ENCODE results near the gene HAAO.
A peak's percentile ranks its signal among the peaks of the same experiment; 100 is the strongest.

HAAO gene

GRCh38 chr2:42794271-42795046 lies 2.1 kb upstream of the HAAO start:
- H3K36me3 ChIP-seq (replicated peaks) = no peaks in the 10 kb centered on the region; the same call in 1 of the 2 replicates
- in situ Hi-C loops (cut with MboI; ENCODE audit: low sequenced_read_pairs) = no loop called here
- peak; percentile 79 to 82 for DNase-seq (ENCODE audit: low spot score in 2 of 2)
- H3K9me3 ChIP-seq = no peaks in the 10 kb centered on the region
- peaks cover 21% of the 10 kb centered on the region for H3K4me1 ChIP-seq
- H3K27me3 ChIP-seq (ENCODE audit: low read depth) = no peaks in the 10 kb centered on the region
- peak overlapping the region; percentile 58 for H3K4me3 ChIP-seq

DNA sequence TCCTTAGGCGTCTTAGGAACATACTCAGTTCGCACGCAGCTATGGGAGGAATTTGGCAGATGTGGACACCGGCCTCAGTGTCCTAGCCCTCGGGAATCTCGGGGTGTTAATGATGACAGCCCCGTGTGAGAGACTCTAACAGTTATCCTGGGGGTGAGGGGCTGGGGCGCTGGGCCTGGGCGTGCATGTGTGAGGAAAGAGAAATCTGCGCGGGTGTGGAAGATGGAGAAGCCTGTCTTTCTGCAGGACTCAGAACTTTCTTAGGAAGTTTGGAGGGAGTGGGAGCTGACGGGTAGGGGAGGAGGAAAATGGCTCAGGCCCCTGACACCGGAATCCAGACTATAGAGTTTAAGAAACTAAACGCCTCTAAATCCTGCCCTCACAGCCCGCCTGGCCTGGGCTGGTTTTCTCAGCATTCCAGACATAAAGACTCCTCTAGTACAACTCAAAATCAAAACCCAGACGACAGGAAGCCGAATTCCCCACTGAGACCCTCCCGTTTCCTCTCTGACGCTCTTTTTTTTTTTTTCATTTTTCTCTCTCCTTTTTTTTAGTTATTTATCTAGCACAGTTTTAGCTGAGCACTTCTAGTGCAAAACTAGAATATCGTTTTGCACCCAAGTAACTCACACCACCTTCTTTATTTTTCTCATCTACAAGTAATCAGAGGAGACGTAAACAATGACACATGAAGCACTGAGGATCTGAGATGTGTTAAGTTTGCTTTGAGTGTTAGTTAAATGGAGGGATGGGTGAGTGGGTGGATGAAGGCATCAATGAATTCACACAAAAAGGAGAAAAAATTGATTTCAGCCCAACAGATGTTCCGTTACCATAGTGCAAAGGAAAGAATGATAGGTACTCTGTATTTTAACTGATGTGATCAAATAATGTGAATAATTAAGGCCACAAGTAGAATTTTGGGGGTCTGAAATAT lies 1.2 kb upstream of the HAAO start:
- in situ Hi-C loops (cut with MboI; ENCODE audit: low sequenced_read_pairs) = no loop called here
- Histone ChIP-seq H3K27me3 (ENCODE audit: low read depth) (no peaks in the 10 kb centered on the region), H3K4me1 (peaks cover 21% of the 10 kb centered on the region), H3K9me3 (no peaks in the 10 kb centered on the region), H3K36me3 (replicated peaks) (peaks cover 3% of the 10 kb centered on the region), H3K4me3 (peak overlapping the region; percentile 58)
- DNase-seq (ENCODE audit: low spot score in 2 of 2) = peak; percentile 48 to 54

DNA sequence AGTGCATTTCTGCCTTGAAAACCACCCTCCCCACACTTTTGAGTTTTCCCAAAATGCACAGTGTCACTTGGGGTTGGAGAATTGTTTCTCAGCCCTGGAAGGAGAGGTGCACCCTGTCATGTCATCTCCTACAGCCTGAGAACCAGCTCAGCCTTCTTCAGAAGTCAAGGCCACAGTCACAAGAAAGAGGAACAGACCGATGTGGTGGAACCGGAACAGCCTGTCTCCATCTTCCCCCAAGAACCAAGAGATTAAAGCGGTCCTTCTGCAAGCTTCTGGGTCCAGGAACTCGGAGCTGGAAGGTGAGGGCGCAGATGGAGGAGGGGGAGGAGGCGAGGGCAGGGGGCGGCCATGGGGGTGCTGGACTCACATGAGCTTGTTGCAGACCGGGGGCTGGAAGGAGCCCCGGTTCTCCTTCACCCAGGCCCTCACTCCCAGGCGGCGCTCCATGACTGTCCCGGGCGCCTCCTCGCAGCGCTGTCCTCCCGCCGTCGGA lies 248 bp downstream of the HAAO start:
- in situ Hi-C loops (cut with MboI; ENCODE audit: low sequenced_read_pairs) = no loop called here
- DNase-seq (ENCODE audit: low spot score in 2 of 2) = no peak
- no peaks in the 10 kb centered on the region for H3K9me3 ChIP-seq

GRCh38 chr2:42791606-42792005 lies 777 bp downstream of the HAAO start:
- Histone ChIP-seq H3K9me3 (no peaks in the 10 kb centered on the region), H3K4me1 (peaks cover 21% of the 10 kb centered on the region), H3K27me3 (ENCODE audit: low read depth) (no peaks in the 10 kb centered on the region), H3K4me3 (peak overlapping the region; percentile 58), H3K36me3 (replicated peaks) (peaks cover 5% of the 10 kb centered on the region)
- in situ Hi-C loops (cut with MboI; ENCODE audit: low sequenced_read_pairs) = no loop called here
- DNase-seq (ENCODE audit: low spot score in 2 of 2) = no peak

More for the DNA sequence above, 248 bp downstream of the HAAO start:
- peaks cover 5% of the 10 kb centered on the region for H3K36me3 ChIP-seq (replicated peaks)
- peak overlapping the region; percentile 58 for H3K4me3 ChIP-seq
- no peaks in the 10 kb centered on the region for H3K27me3 ChIP-seq (ENCODE audit: low read depth)
- peaks cover 21% of the 10 kb centered on the region for H3K4me1 ChIP-seq

GRCh38 chr2:42789751-42790150 lies 2.6 kb downstream of the HAAO start:
- H3K27me3 ChIP-seq (ENCODE audit: low read depth) = no peaks in the 10 kb centered on the region
- H3K4me1 ChIP-seq = peaks cover 18% of the 10 kb centered on the region
- no peaks in the 10 kb centered on the region for H3K9me3 ChIP-seq
- no peak overlapping the region for H3K4me3 ChIP-seq
- in situ Hi-C loops (cut with MboI; ENCODE audit: low sequenced_read_pairs) = no loop called here
- DNase-seq (ENCODE audit: low spot score in 2 of 2) = no peak
- peaks cover 5% of the 10 kb centered on the region for H3K36me3 ChIP-seq (replicated peaks)

GRCh38 chr2:42788882-42789281 lies 3.5 kb downstream of the HAAO start:
- Histone ChIP-seq H3K27me3 (ENCODE audit: low read depth) (no peaks in the 10 kb centered on the region), H3K4me3 (no peak overlapping the region), H3K4me1 (peaks cover 9% of the 10 kb centered on the region), H3K9me3 (no peaks in the 10 kb centered on the region), H3K36me3 (replicated peaks) (peaks cover 5% of the 10 kb centered on the region)
- in situ Hi-C loops (cut with MboI; ENCODE audit: low sequenced_read_pairs) = no loop called here
- no peak for DNase-seq (ENCODE audit: low spot score in 2 of 2)

DNA sequence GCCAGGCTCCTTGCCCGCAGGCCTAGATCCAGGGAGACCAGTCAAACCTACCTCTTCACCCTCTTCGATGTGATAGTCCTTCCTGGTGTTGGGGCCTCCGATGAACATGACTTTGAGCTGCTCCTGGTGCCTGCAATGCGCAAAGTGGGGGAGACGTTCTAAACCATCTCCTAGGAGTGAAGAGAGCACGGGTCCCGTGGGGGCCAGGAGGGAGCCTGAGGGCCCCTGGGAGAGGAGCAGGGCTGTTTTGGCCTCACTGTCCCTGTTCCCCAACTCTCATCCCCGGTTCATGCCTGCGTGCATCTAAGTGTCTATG lies 3.9 kb downstream of the HAAO start:
- no peaks in the 10 kb centered on the region for H3K9me3 ChIP-seq
- DNase-seq (ENCODE audit: low spot score in 2 of 2) = no peak
- H3K36me3 ChIP-seq (replicated peaks) = peaks cover 5% of the 10 kb centered on the region
- in situ Hi-C loops (cut with MboI; ENCODE audit: low sequenced_read_pairs) = no loop called here
- H3K27me3 ChIP-seq (ENCODE audit: low read depth) = no peaks in the 10 kb centered on the region
- no peak overlapping the region for H3K4me3 ChIP-seq
- peaks cover 8% of the 10 kb centered on the region for H3K4me1 ChIP-seq

DNA sequence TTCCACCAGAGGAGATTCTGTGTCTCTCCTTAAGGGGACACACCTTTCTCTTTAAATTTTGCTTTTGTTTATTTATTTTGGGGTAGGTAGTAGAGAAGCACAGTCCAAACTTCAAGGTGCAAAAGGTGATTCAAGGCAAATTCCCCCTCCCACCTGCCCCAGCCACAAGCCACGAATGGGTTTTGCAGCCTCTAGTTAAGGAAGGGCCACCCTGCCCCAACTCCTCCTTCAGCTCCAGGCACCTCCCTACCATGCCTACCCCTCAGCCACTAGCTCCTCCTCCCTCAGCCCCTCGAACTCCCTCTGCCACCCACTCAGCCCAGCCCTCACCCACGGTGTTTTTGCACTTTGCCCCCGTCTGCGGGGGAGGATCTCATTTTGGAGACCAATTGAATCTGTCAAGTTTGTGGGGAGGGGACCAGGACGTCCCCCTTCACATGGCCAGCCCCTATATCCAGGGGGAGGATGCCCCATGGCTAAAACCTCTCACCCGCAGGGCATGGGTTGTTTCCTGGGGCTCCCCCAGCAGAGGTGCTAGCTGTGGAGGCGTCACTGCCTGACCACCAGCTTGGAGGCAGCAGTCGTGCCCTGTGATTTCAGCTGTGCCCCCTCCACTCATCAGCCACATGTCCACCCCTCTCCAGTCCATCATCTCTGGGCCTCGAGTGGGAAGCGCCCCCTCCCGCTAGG lies 4.5 kb downstream of the HAAO start:
- no peak for DNase-seq (ENCODE audit: low spot score in 2 of 2)
- Histone ChIP-seq H3K36me3 (replicated peaks) (peaks cover 5% of the 10 kb centered on the region), H3K4me3 (no peak overlapping the region), H3K4me1 (peaks cover 8% of the 10 kb centered on the region), H3K27me3 (ENCODE audit: low read depth) (no peaks in the 10 kb centered on the region), H3K9me3 (no peaks in the 10 kb centered on the region)
- in situ Hi-C loops (cut with MboI; ENCODE audit: low sequenced_read_pairs) = no loop called here

GRCh38 chr2:42787424-42787787 lies 5.0 kb downstream of the HAAO start:
- in situ Hi-C loops (cut with MboI; ENCODE audit: low sequenced_read_pairs) = no loop called here
- Histone ChIP-seq H3K9me3 (no peaks in the 10 kb centered on the region), H3K36me3 (replicated peaks) (peaks cover 5% of the 10 kb centered on the region), H3K27me3 (ENCODE audit: low read depth) (no peaks in the 10 kb centered on the region), H3K4me3 (no peak overlapping the region), H3K4me1 (peaks cover 8% of the 10 kb centered on the region)
- DNase-seq (ENCODE audit: low spot score in 2 of 2) = no peak

GRCh38 chr2:42786561-42787345 lies 5.6 kb downstream of the HAAO start:
- in situ Hi-C loops (cut with MboI; ENCODE audit: low sequenced_read_pairs) = no loop called here

DNA sequence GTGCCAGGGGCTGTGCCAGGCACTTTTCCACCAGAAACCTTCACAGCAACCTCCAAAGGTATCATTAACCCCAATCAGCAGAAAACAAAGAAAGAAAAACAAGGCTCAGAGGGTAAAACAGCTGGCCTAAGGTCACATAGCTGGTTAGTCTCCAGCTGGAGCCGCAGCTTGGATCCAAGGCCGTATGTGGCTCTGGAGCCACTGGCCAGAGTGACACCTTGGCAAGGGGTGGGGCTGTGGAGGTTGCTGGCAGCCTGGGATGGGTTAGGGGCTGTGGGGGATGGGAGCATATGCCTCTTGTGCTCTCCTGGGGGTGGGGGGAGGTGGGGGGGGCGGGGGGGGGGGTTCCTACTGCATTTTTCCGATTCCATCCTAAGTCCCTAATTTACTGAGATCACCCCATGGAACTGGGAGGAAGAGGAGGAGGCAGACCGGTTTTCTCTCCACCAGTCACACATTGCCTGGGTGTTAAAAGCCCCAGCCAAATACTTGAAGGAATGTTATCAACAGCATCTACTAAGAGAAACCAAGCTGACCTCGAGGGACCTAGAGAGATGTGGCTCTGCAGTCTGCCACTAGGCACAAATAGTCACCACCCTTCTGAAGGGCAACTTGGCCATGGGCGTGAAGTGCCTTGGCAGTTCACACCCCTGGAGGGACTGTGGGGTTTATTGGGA lies 8.0 kb downstream of the HAAO start:
- no peak for DNase-seq (ENCODE audit: low spot score in 2 of 2)
- in situ Hi-C loops (cut with MboI; ENCODE audit: low sequenced_read_pairs) = no loop called here
- no peaks in the 10 kb centered on the region for H3K9me3 ChIP-seq
- peaks cover 5% of the 10 kb centered on the region for H3K36me3 ChIP-seq (replicated peaks)
- no peaks in the 10 kb centered on the region for H3K27me3 ChIP-seq (ENCODE audit: low read depth)
- no peaks in the 10 kb centered on the region for H3K4me1 ChIP-seq
- H3K4me3 ChIP-seq = no peak overlapping the region

More at GRCh38 chr2:42786561-42787345, 5.6 kb downstream of the HAAO start:
- DNase-seq (ENCODE audit: low spot score in 2 of 2) = no peak
- no peaks in the 10 kb centered on the region for H3K27me3 ChIP-seq (ENCODE audit: low read depth)
- H3K36me3 ChIP-seq (replicated peaks) = peaks cover 5% of the 10 kb centered on the region
- H3K9me3 ChIP-seq = no peaks in the 10 kb centered on the region
- H3K4me1 ChIP-seq = peaks cover 5% of the 10 kb centered on the region
- H3K4me3 ChIP-seq = no peak overlapping the region

- peaks cover 4% of the 10 kb centered on the region for H3K9me3 ChIP-seq
- H3K4me1 ChIP-seq = no peaks in the 10 kb centered on the region
- no peak for DNase-seq (ENCODE audit: low spot score in 2 of 2)
- peaks cover 3% of the 10 kb centered on the region for H3K36me3 ChIP-seq (replicated peaks)
- H3K27me3 ChIP-seq (ENCODE audit: low read depth) = no peaks in the 10 kb centered on the region
- no peak overlapping the region for H3K4me3 ChIP-seq
- in situ Hi-C loops (cut with MboI; ENCODE audit: low sequenced_read_pairs) = no loop called here
Measured at GRCh38 chr2:42783511-42783910, 8.9 kb downstream of the HAAO start.

GRCh38 chr2:42781181-42781580 lies 11.2 kb downstream of the HAAO start:
- peaks cover 3% of the 10 kb centered on the region for H3K36me3 ChIP-seq (replicated peaks)
- no peak for DNase-seq (ENCODE audit: low spot score in 2 of 2)
- in situ Hi-C loops (cut with MboI; ENCODE audit: low sequenced_read_pairs) = no loop called here
- H3K9me3 ChIP-seq = peaks cover 9% of the 10 kb centered on the region
- H3K4me1 ChIP-seq = no peaks in the 10 kb centered on the region
- H3K27me3 ChIP-seq (ENCODE audit: low read depth) = no peaks in the 10 kb centered on the region
- H3K4me3 ChIP-seq = no peak overlapping the region
